ENCODE measurements around the gene DPF1.

Gene DPF1

GRCh38 chr19:38224014-38224862, at the start of gene DPF1:
Gene DPF1, minus strand, starts transcription at chr19:38224222. Its CDS starts 80 bp downstream, at chr19:38224142.
- Histone ChIP-seq H2AFZ (ENCODE audit: low read length, unreplicated experiment) (peak within 1 kb of the TSS; percentile 75), H3K4me1 (ENCODE audit: control insufficient read depth, insufficient read depth, low read length, unreplicated experiment) (peaks cover 7% of the 10 kb centered on the region), H3K27ac (ENCODE audit: low read depth, low read length) (no peak within 1 kb of the TSS), H3K36me3 (ENCODE audit: insufficient read depth, low read length) (no peaks in the 10 kb centered on the region), H3K27me3 (ENCODE audit: insufficient read depth, low read length) (no peaks in the 10 kb centered on the region), H3K4me3 (ENCODE audit: low read depth, low read length) (peak within 1 kb of the TSS; percentile 81), H3K79me2 (ENCODE audit: control insufficient read depth, insufficient read depth, low read length, unreplicated experiment) (no peaks in the 10 kb centered on the region)

GRCh38 chr19:38273499-38273898, 49.5 kb upstream of the DPF1 start:
- Histone ChIP-seq H3K4me1 (ENCODE audit: control insufficient read depth, insufficient read depth, low read length, unreplicated experiment) (peaks cover 24% of the 10 kb centered on the region), H3K36me3 (ENCODE audit: insufficient read depth, low read length) (no peaks in the 10 kb centered on the region), H3K27ac (ENCODE audit: low read depth, low read length) (no peak overlapping the region), H2AFZ (ENCODE audit: low read length, unreplicated experiment) (no peak overlapping the region), H3K4me3 (ENCODE audit: low read depth, low read length) (no peak overlapping the region), H3K79me2 (ENCODE audit: control insufficient read depth, insufficient read depth, low read length, unreplicated experiment) (no peaks in the 10 kb centered on the region), H3K27me3 (ENCODE audit: insufficient read depth, low read length) (no peaks in the 10 kb centered on the region)

GRCh38 chr19:38270587-38271167, 46.7 kb upstream of the DPF1 start:
- H3K4me3 ChIP-seq (ENCODE audit: low read depth, low read length) = no peak overlapping the region
- H2AFZ ChIP-seq (ENCODE audit: low read length, unreplicated experiment) = no peak overlapping the region
- no peaks in the 10 kb centered on the region for H3K27me3 ChIP-seq (ENCODE audit: insufficient read depth, low read length)
- peaks cover 10% of the 10 kb centered on the region for H3K4me1 ChIP-seq (ENCODE audit: control insufficient read depth, insufficient read depth, low read length, unreplicated experiment)
- no peaks in the 10 kb centered on the region for H3K79me2 ChIP-seq (ENCODE audit: control insufficient read depth, insufficient read depth, low read length, unreplicated experiment)
- H3K36me3 ChIP-seq (ENCODE audit: insufficient read depth, low read length) = no peaks in the 10 kb centered on the region
- H3K27ac ChIP-seq (ENCODE audit: low read depth, low read length) = no peak overlapping the region

GRCh38 chr19:38268539-38268938, 44.5 kb upstream of the DPF1 start:
- peaks cover 10% of the 10 kb centered on the region for H3K4me1 ChIP-seq (ENCODE audit: control insufficient read depth, insufficient read depth, low read length, unreplicated experiment)
- no peak overlapping the region for H3K4me3 ChIP-seq (ENCODE audit: low read depth, low read length)
- H3K79me2 ChIP-seq (ENCODE audit: control insufficient read depth, insufficient read depth, low read length, unreplicated experiment) = no peaks in the 10 kb centered on the region
- no peak overlapping the region for H3K27ac ChIP-seq (ENCODE audit: low read depth, low read length)
- H2AFZ ChIP-seq (ENCODE audit: low read length, unreplicated experiment) = no peak overlapping the region
- 0 out of 2 replicates have a peak, but pooled peaks cover 3% of the 10 kb centered on the region for H3K27me3 ChIP-seq (ENCODE audit: insufficient read depth, low read length)
- H3K36me3 ChIP-seq (ENCODE audit: insufficient read depth, low read length) = no peaks in the 10 kb centered on the region

- H3K36me3 ChIP-seq (ENCODE audit: insufficient read depth, low read length) = no peaks in the 10 kb centered on the region
- H3K4me3 ChIP-seq (ENCODE audit: low read depth, low read length) = no peak overlapping the region
- H3K27me3 ChIP-seq (ENCODE audit: insufficient read depth, low read length) = 0 out of 2 replicates have a peak, but pooled peaks cover 3% of the 10 kb centered on the region
- no peak overlapping the region for H3K27ac ChIP-seq (ENCODE audit: low read depth, low read length)
- H3K79me2 ChIP-seq (ENCODE audit: control insufficient read depth, insufficient read depth, low read length, unreplicated experiment) = no peaks in the 10 kb centered on the region
- H3K4me1 ChIP-seq (ENCODE audit: control insufficient read depth, insufficient read depth, low read length, unreplicated experiment) = peaks cover 10% of the 10 kb centered on the region
- no peak overlapping the region for H2AFZ ChIP-seq (ENCODE audit: low read length, unreplicated experiment)
These were observed 43.9 kb upstream of the DPF1 start for GRCh38 chr19:38267761-38268483.

GRCh38 chr19:38266981-38267597, 43.1 kb upstream of the DPF1 start:
- no peaks in the 10 kb centered on the region for H3K36me3 ChIP-seq (ENCODE audit: insufficient read depth, low read length)
- no peaks in the 10 kb centered on the region for H3K79me2 ChIP-seq (ENCODE audit: control insufficient read depth, insufficient read depth, low read length, unreplicated experiment)
- no peak overlapping the region for H3K4me3 ChIP-seq (ENCODE audit: low read depth, low read length)
- no peak overlapping the region for H3K27ac ChIP-seq (ENCODE audit: low read depth, low read length)
- H2AFZ ChIP-seq (ENCODE audit: low read length, unreplicated experiment) = no peak overlapping the region
- 0 out of 2 replicates have a peak, but pooled peaks cover 3% of the 10 kb centered on the region for H3K27me3 ChIP-seq (ENCODE audit: insufficient read depth, low read length)
- H3K4me1 ChIP-seq (ENCODE audit: control insufficient read depth, insufficient read depth, low read length, unreplicated experiment) = peaks cover 10% of the 10 kb centered on the region

GRCh38 chr19:38265921-38266429, 42.0 kb upstream of the DPF1 start:
- Histone ChIP-seq H2AFZ (ENCODE audit: low read length, unreplicated experiment) (no peak overlapping the region), H3K4me3 (ENCODE audit: low read depth, low read length) (no peak overlapping the region), H3K79me2 (ENCODE audit: control insufficient read depth, insufficient read depth, low read length, unreplicated experiment) (no peaks in the 10 kb centered on the region), H3K36me3 (ENCODE audit: insufficient read depth, low read length) (no peaks in the 10 kb centered on the region), H3K27ac (ENCODE audit: low read depth, low read length) (no peak overlapping the region), H3K27me3 (ENCODE audit: insufficient read depth, low read length) (0 out of 2 replicates have a peak, but pooled peaks cover 3% of the 10 kb centered on the region), H3K4me1 (ENCODE audit: control insufficient read depth, insufficient read depth, low read length, unreplicated experiment) (peaks cover 10% of the 10 kb centered on the region)

GRCh38 chr19:38265213-38265861, 41.3 kb upstream of the DPF1 start:
- H3K4me3 ChIP-seq (ENCODE audit: low read depth, low read length) = no peak overlapping the region
- H3K27me3 ChIP-seq (ENCODE audit: insufficient read depth, low read length) = 0 out of 2 replicates have a peak, but pooled peaks cover 3% of the 10 kb centered on the region
- peaks cover 4% of the 10 kb centered on the region for H3K4me1 ChIP-seq (ENCODE audit: control insufficient read depth, insufficient read depth, low read length, unreplicated experiment)
- H3K79me2 ChIP-seq (ENCODE audit: control insufficient read depth, insufficient read depth, low read length, unreplicated experiment) = no peaks in the 10 kb centered on the region
- H3K36me3 ChIP-seq (ENCODE audit: insufficient read depth, low read length) = no peaks in the 10 kb centered on the region
- H2AFZ ChIP-seq (ENCODE audit: low read length, unreplicated experiment) = no peak overlapping the region
- H3K27ac ChIP-seq (ENCODE audit: low read depth, low read length) = no peak overlapping the region

- H2AFZ ChIP-seq (ENCODE audit: low read length, unreplicated experiment) = no peak within 1 kb of the TSS
- no peaks in the 10 kb centered on the region for H3K79me2 ChIP-seq (ENCODE audit: control insufficient read depth, insufficient read depth, low read length, unreplicated experiment)
- H3K27me3 ChIP-seq (ENCODE audit: insufficient read depth, low read length) = 0 out of 2 replicates have a peak, but pooled peaks cover 3% of the 10 kb centered on the region
- peak within 1 kb of the TSS; percentile 61 for H3K4me3 ChIP-seq (ENCODE audit: low read depth, low read length)
- no peak within 1 kb of the TSS for H3K27ac ChIP-seq (ENCODE audit: low read depth, low read length)
- no peaks in the 10 kb centered on the region for H3K4me1 ChIP-seq (ENCODE audit: control insufficient read depth, insufficient read depth, low read length, unreplicated experiment)
- H3K36me3 ChIP-seq (ENCODE audit: insufficient read depth, low read length) = no peaks in the 10 kb centered on the region
These were observed 40.6 kb upstream of the DPF1 start, which contains the start of gene SPINT2 for GRCh38 chr19:38264486-38265212. Gene SPINT2, plus strand, starts transcription at chr19:38264573. Its CDS starts 320 bp downstream, at chr19:38264893.

Measured in ACC112 (cell line).